HUES6 (cell line): ENCODE results near the gene ADAM11.
"Not testable (repeated sequence)": the region's sequence is repeated elsewhere in the genome, so short reads cannot be mapped to it uniquely, and the experiment has no call there.

Experiments
- H3K27ac ChIP-seq: 2 replicates; pipeline ENCODE4 v1.7.0; 2013; ENCODE audit warnings: low read depth, mild to moderate bottlenecking, low read length, inconsistent platforms
- H3K27me3 ChIP-seq: 2 replicates; pipeline ENCODE4 v1.6.1; 2013; ENCODE audit warnings: low read length; ENCODE audit not compliant: control insufficient read depth, insufficient read depth
- H3K36me3 ChIP-seq: 2 replicates; pipeline ENCODE4 v1.6.1; 2013; ENCODE audit warnings: low read length; ENCODE audit not compliant: control insufficient read depth, insufficient read depth
- H3K4me1 ChIP-seq: 2 replicates; pipeline ENCODE4 v1.6.1; 2013; ENCODE audit warnings: low read length; ENCODE audit not compliant: control insufficient read depth, insufficient read depth
- H3K4me3 ChIP-seq: 2 replicates; pipeline ENCODE4 v1.5.1; 2013; ENCODE audit warnings: low read depth, low read length
- H3K9ac ChIP-seq: one replicate; pipeline ENCODE4 v1.6.1; 2013; ENCODE audit warnings: mild to moderate bottlenecking, low read length
- H3K9me3 ChIP-seq: 2 replicates; pipeline ENCODE4 v1.6.1; 2013; ENCODE audit warnings: low read depth, low read length; ENCODE audit not compliant: control insufficient read depth, insufficient read depth

ADAM11 gene

GRCh38 chr17:44758414-44759085 lies at the start of gene ADAM11:
Gene ADAM11 (plus strand): TSS chr17:44758988. CDS start chr17:44759200, 212 bp downstream.
- no peaks in the 10 kb centered on the region for H3K9me3 ChIP-seq
- H3K36me3 ChIP-seq: no peaks in the 10 kb centered on the region
- peak within 1 kb of the TSS; percentile 60 for H3K4me3 ChIP-seq
- H3K9ac ChIP-seq: no peak within 1 kb of the TSS
- H3K4me1 ChIP-seq: peaks cover 10% of the 10 kb centered on the region; the same call in 1 of the 2 replicates
- H3K27ac ChIP-seq: no peak within 1 kb of the TSS
- peaks cover 48% of the 10 kb centered on the region for H3K27me3 ChIP-seq

GRCh38 chr17:44719444-44719843 lies 39.3 kb upstream of the ADAM11 start:
- Histone ChIP-seq H3K4me1 (no peaks in the 10 kb centered on the region), H3K9ac (no peak overlapping the region), H3K9me3 (no peaks in the 10 kb centered on the region), H3K4me3 (no peak overlapping the region), H3K36me3 (peaks cover 61% of the 10 kb centered on the region), H3K27me3 (no peaks in the 10 kb centered on the region), H3K27ac (no peak overlapping the region)

- H3K9ac ChIP-seq: no peak overlapping the region
These were observed 36.5 kb upstream of the ADAM11 start for GRCh38 chr17:44722254-44722653.

GRCh38 chr17:44726121-44726520 lies 32.7 kb upstream of the ADAM11 start:
- not testable (repeated sequence) for H3K9ac ChIP-seq, H3K9me3 ChIP-seq, H3K4me3 ChIP-seq, H3K27ac ChIP-seq, H3K27me3 ChIP-seq, H3K4me1 ChIP-seq
- peaks cover 70% of the 10 kb centered on the region for H3K36me3 ChIP-seq

More at GRCh38 chr17:44722254-44722653, 36.5 kb upstream of the ADAM11 start:
- no peaks in the 10 kb centered on the region for H3K4me1 ChIP-seq
- peaks cover 72% of the 10 kb centered on the region for H3K36me3 ChIP-seq
- H3K4me3 ChIP-seq: no peak overlapping the region
- no peak overlapping the region for H3K27ac ChIP-seq
- H3K9me3 ChIP-seq: no peaks in the 10 kb centered on the region
- no peaks in the 10 kb centered on the region for H3K27me3 ChIP-seq

GRCh38 chr17:44733753-44734152 lies 25.0 kb upstream of the ADAM11 start:
- no peaks in the 10 kb centered on the region for H3K27me3 ChIP-seq
- no peaks in the 10 kb centered on the region for H3K9me3 ChIP-seq
- no peak overlapping the region for H3K9ac ChIP-seq
- no peak overlapping the region for H3K4me3 ChIP-seq
- peaks cover 13% of the 10 kb centered on the region; the same call in 1 of the 2 replicates for H3K4me1 ChIP-seq
- H3K27ac ChIP-seq: no peak overlapping the region
- peaks cover 76% of the 10 kb centered on the region for H3K36me3 ChIP-seq

GRCh38 chr17:44734272-44734671 lies 24.5 kb upstream of the ADAM11 start:
- H3K9me3 ChIP-seq: no peaks in the 10 kb centered on the region
- no peak overlapping the region for H3K9ac ChIP-seq
- H3K4me3 ChIP-seq: no peak overlapping the region
- no peak overlapping the region for H3K27ac ChIP-seq
- H3K36me3 ChIP-seq: peaks cover 79% of the 10 kb centered on the region
- H3K4me1 ChIP-seq: peaks cover 13% of the 10 kb centered on the region; the same call in 1 of the 2 replicates
- no peaks in the 10 kb centered on the region for H3K27me3 ChIP-seq

- Histone ChIP-seq H3K27me3 (no peaks in the 10 kb centered on the region), H3K4me3 (no peak overlapping the region), H3K9ac (no peak overlapping the region), H3K36me3 (peaks cover 74% of the 10 kb centered on the region), H3K27ac (no peak overlapping the region), H3K4me1 (peaks cover 13% of the 10 kb centered on the region; the same call in 1 of the 2 replicates), H3K9me3 (no peaks in the 10 kb centered on the region)
These were observed 22.1 kb upstream of the ADAM11 start for GRCh38 chr17:44736551-44737240.

GRCh38 chr17:44738214-44738906 lies 20.4 kb upstream of the ADAM11 start:
- Histone ChIP-seq H3K27ac (no peak overlapping the region), H3K27me3 (no peaks in the 10 kb centered on the region), H3K36me3 (peaks cover 76% of the 10 kb centered on the region), H3K9ac (no peak overlapping the region), H3K4me3 (no peak overlapping the region), H3K9me3 (no peaks in the 10 kb centered on the region), H3K4me1 (peaks cover 13% of the 10 kb centered on the region; the same call in 1 of the 2 replicates)

GRCh38 chr17:44741316-44741715 lies 17.5 kb upstream of the ADAM11 start:
- peaks cover 13% of the 10 kb centered on the region; the same call in 1 of the 2 replicates for H3K4me1 ChIP-seq
- H3K27ac ChIP-seq: no peak overlapping the region
- H3K27me3 ChIP-seq: no peaks in the 10 kb centered on the region
- no peak overlapping the region for H3K4me3 ChIP-seq
- H3K36me3 ChIP-seq: peaks cover 66% of the 10 kb centered on the region
- H3K9me3 ChIP-seq: no peaks in the 10 kb centered on the region
- H3K9ac ChIP-seq: no peak overlapping the region

- Histone ChIP-seq H3K9ac (no peak overlapping the region), H3K4me3 (no peak overlapping the region), H3K9me3 (no peaks in the 10 kb centered on the region), H3K36me3 (peaks cover 64% of the 10 kb centered on the region), H3K4me1 (no peaks in the 10 kb centered on the region), H3K27ac (no peak overlapping the region), H3K27me3 (no peaks in the 10 kb centered on the region)
These were observed 13.5 kb upstream of the ADAM11 start for GRCh38 chr17:44745301-44745700.

GRCh38 chr17:44745738-44746137 lies 13.1 kb upstream of the ADAM11 start:
- not testable (repeated sequence) for H3K9ac ChIP-seq, H3K4me1 ChIP-seq, H3K4me3 ChIP-seq, H3K27ac ChIP-seq, H3K9me3 ChIP-seq, H3K27me3 ChIP-seq
- H3K36me3 ChIP-seq: peaks cover 65% of the 10 kb centered on the region
